ENCODE results near the gene ANKRD22.

Gene ANKRD22

GRCh38 chr10:88835096-88835909 is 16.3 kb downstream of the ANKRD22 start:
- DNase-seq: peak; percentile 94

- no peak for DNase-seq
These were observed 17.9 kb downstream of the ANKRD22 start for GRCh38 chr10:88833723-88834122.

GRCh38 chr10:88833156-88833555 is 18.5 kb downstream of the ANKRD22 start:
- no peak for DNase-seq

- DNase-seq: no peak
These were observed 19.3 kb downstream of the ANKRD22 start for GRCh38 chr10:88832376-88832775.

GRCh38 chr10:88831709-88832108 is 19.9 kb downstream of the ANKRD22 start:
- DNase-seq: peak; percentile 78

- DNase-seq: no peak
These were observed 20.9 kb downstream of the ANKRD22 start for GRCh38 chr10:88830643-88831268.

GRCh38 chr10:88828310-88828709 is 23.3 kb downstream of the ANKRD22 start:
- DNase-seq: no peak

GRCh38 chr10:88827671-88828070 is 24.0 kb downstream of the ANKRD22 start:
- no peak for DNase-seq

GRCh38 chr10:88826388-88826787 is 25.3 kb downstream of the ANKRD22 start:
- no peak for DNase-seq

- no peak for DNase-seq
These were observed 30.8 kb downstream of the ANKRD22 start for GRCh38 chr10:88820748-88821401.

- no peak for DNase-seq
These were observed 32.4 kb downstream of the ANKRD22 start for GRCh38 chr10:88819290-88819689.

- DNase-seq: no peak
These were observed 38.4 kb downstream of the ANKRD22 start for GRCh38 chr10:88813200-88813599.

GRCh38 chr10:88810196-88810961 is 41.3 kb downstream of the ANKRD22 start:
- DNase-seq: peak; percentile 66

- DNase-seq: no peak
These were observed 42.0 kb downstream of the ANKRD22 start for GRCh38 chr10:88809621-88810020.

GRCh38 chr10:88805924-88806323 is 45.7 kb downstream of the ANKRD22 start:
- DNase-seq: no peak

- no peak for DNase-seq
These were observed 46.3 kb downstream of the ANKRD22 start for GRCh38 chr10:88805361-88805760.

- DNase-seq: no peak
These were observed 47.4 kb downstream of the ANKRD22 start for GRCh38 chr10:88804083-88804812.

GRCh38 chr10:88803641-88804040 is 48.0 kb downstream of the ANKRD22 start:
- DNase-seq: no peak

- DNase-seq: no peak
These were observed 48.9 kb downstream of the ANKRD22 start, which contains the start of gene LIPM for GRCh38 chr10:88802523-88803285. LIPM (plus strand) TSS chr10:88802730; CDS start chr10:88802897, 167 bp downstream.

GRCh38 chr10:88800152-88801125 is 51.2 kb downstream of the ANKRD22 start:
- no peak for DNase-seq

Data from activated effector memory CD4-positive, alpha-beta T cell treated with anti-CD3 and anti-CD28 coated beads, Interleukin-2, amount 50 U/mL, for 16 hours (primary cell).